Stimulated activated CD8-positive, alpha-beta memory T cell treated with anti-CD3 and anti-CD28 coated beads, Interleukin-12 subunit alpha, Interleukin-12 subunit beta, amount 100 ng/mL, for 4 hours (primary cell): Measurements from ENCODE around the gene CCNF.
"Not testable (repeated sequence)": the region's sequence is repeated elsewhere in the genome, so short reads cannot be mapped to it uniquely, and the experiment has no call there.

Experiments
- DNase-seq: peaks from one replicate; pipeline ENCODE4 v3.0.0-alpha.2; 2020; ENCODE audit warnings: low read depth

The CCNF gene

GRCh38 chr16:2428051-2428783 lies 1.0 kb upstream of the CCNF start:
- DNase-seq, result no peak

- no peak for DNase-seq
Measured at GRCh38 chr16:2428784-2429033, 538 bp upstream of the CCNF start.

GRCh38 chr16:2429771-2430663 lies 770 bp downstream of the CCNF start:
- no peak for DNase-seq

GRCh38 chr16:2432286-2432685 lies 3.0 kb downstream of the CCNF start:
- no peak for DNase-seq

GRCh38 chr16:2432801-2433505 lies 3.7 kb downstream of the CCNF start:
- DNase-seq, result no peak

GRCh38 chr16:2435236-2435635 lies 6.0 kb downstream of the CCNF start:
- DNase-seq, result not testable (repeated sequence)

- DNase-seq, result no peak
Measured at GRCh38 chr16:2436110-2436509, 6.9 kb downstream of the CCNF start.

- DNase-seq, result no peak
Measured at GRCh38 chr16:2437032-2437790, 8.0 kb downstream of the CCNF start.

GRCh38 chr16:2438121-2438520 lies 8.9 kb downstream of the CCNF start:
- DNase-seq, result no peak

GRCh38 chr16:2439598-2439997 lies 10.4 kb downstream of the CCNF start:
- no peak for DNase-seq

- not testable (repeated sequence) for DNase-seq
Measured at GRCh38 chr16:2441143-2441804, 12.0 kb downstream of the CCNF start.

GRCh38 chr16:2443555-2443954 lies 14.3 kb downstream of the CCNF start:
- no peak for DNase-seq

- no peak for DNase-seq
Measured at GRCh38 chr16:2447920-2448583, 18.8 kb downstream of the CCNF start.

- no peak for DNase-seq
Measured at GRCh38 chr16:2449118-2449517, 19.9 kb downstream of the CCNF start.

GRCh38 chr16:2450535-2450934 lies 21.3 kb downstream of the CCNF start:
- no peak for DNase-seq

- DNase-seq, result no peak
Measured at GRCh38 chr16:2450975-2451381, 21.7 kb downstream of the CCNF start.

GRCh38 chr16:2451851-2452320 lies 22.6 kb downstream of the CCNF start:
- no peak for DNase-seq

- no peak for DNase-seq
Measured at GRCh38 chr16:2452650-2453049, 23.4 kb downstream of the CCNF start.

GRCh38 chr16:2455081-2455845 lies 26.0 kb downstream of the CCNF start:
- DNase-seq, result no peak

GRCh38 chr16:2456551-2457153 lies 27.4 kb downstream of the CCNF start:
- no peak for DNase-seq
